ENCODE results near the gene DSCAML1. TPM values are rescaled to one million over a fixed set of nuclear protein-coding genes. Genes with fewer than 3 reads are reported as not detected.

The DSCAML1 gene
- total and polyA plus RNA-seq, 2 donors, result 0.32 to 0.47 TPM

DNA sequence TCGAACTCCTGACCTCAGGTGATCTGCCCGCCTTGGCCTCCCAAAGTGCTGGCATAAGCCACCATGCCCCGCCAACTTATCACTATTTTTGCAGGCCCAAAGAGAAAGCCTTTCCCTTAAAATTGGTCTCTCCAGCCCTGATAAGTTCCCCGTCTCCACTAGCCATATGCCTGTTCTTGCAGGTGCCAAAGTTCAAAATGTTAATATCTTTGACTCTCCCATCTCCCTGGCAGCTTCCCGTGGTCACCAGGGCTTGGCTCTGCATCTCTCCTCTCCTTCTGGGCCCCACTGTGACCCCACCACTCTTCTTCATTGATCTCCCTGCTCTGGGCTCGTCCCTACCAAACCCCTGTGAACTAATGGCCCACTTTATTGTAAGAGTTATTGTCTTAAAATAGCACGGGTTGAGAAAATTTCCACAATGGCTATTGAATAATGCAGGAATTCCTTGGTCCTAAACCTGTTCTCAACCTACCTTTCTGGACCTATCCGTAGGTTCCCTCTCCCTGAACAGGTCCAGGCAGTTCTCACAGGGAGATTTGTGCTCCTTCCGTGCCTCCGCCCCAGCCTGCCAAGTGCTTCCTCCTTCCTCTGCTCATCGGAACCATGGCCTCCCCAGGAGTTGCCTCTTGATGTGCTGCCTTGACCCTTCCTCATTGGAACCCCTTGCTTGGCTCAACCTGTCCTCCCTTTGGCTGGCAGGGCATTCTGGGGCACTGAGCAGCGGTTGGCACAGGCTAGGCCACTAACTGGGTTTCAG is 147.5 kb downstream of the DSCAML1 start:
- H3K27ac ChIP-seq (ENCODE audit: low read depth in 1 of 2, low read length in 1 of 2), result no peak overlapping the region
- WGBS, result 97% methylated on average over 12 of the region's 12 CpGs
- H3K9me3 ChIP-seq (ENCODE audit: control insufficient read depth in 2 of 2, insufficient read depth in 1 of 2, low read length in 1 of 2), result no peaks in the 10 kb centered on the region
- no peaks in the 10 kb centered on the region for H3K4me1 ChIP-seq (ENCODE audit: control insufficient read depth in 2 of 2, insufficient read depth in 2 of 2, low read length in 2 of 2)
- no peak for DNase-seq (ENCODE audit: low read depth in 6 of 9, low spot score in 9 of 9)
- peaks cover 0 to 4% of the 10 kb centered on the region in 2 donors for H3K27me3 ChIP-seq (ENCODE audit: control insufficient read depth in 2 of 2, insufficient read depth in 1 of 2, low read length in 1 of 2)
- H3K4me3 ChIP-seq (ENCODE audit: low read length in 2 of 2), result no peak overlapping the region
- no peaks in the 10 kb centered on the region for H3K36me3 ChIP-seq (ENCODE audit: control insufficient read depth in 2 of 2, insufficient read depth in 2 of 2, low read length in 1 of 2)

GRCh38 chr11:117647872-117648271 is 149.1 kb downstream of the DSCAML1 start:
- H3K4me1 ChIP-seq (ENCODE audit: control insufficient read depth in 2 of 2, insufficient read depth in 2 of 2, low read length in 2 of 2), result no peaks in the 10 kb centered on the region

GRCh38 chr11:117647207-117647606 is 149.8 kb downstream of the DSCAML1 start:
- no peaks in the 10 kb centered on the region for H3K9me3 ChIP-seq (ENCODE audit: control insufficient read depth in 2 of 2, insufficient read depth in 1 of 2, low read length in 1 of 2)
- peaks cover 0 to 15% of the 10 kb centered on the region in 2 donors for H3K27me3 ChIP-seq (ENCODE audit: control insufficient read depth in 2 of 2, insufficient read depth in 1 of 2, low read length in 1 of 2)
- H3K4me3 ChIP-seq (ENCODE audit: low read length in 2 of 2), result no peak overlapping the region
- H3K27ac ChIP-seq (ENCODE audit: low read depth in 1 of 2, low read length in 1 of 2), result no peak overlapping the region
- H3K4me1 ChIP-seq (ENCODE audit: control insufficient read depth in 2 of 2, insufficient read depth in 2 of 2, low read length in 2 of 2), result no peaks in the 10 kb centered on the region
- H3K36me3 ChIP-seq (ENCODE audit: control insufficient read depth in 2 of 2, insufficient read depth in 2 of 2, low read length in 1 of 2), result no peaks in the 10 kb centered on the region
- 92% methylated on average over 3 of the region's 3 CpGs for WGBS
- no peak for DNase-seq (ENCODE audit: low read depth in 6 of 9, low spot score in 9 of 9)

More at GRCh38 chr11:117647872-117648271, 149.1 kb downstream of the DSCAML1 start:
- Histone ChIP-seq H3K27ac (ENCODE audit: low read depth in 1 of 2, low read length in 1 of 2) (no peak overlapping the region), H3K9me3 (ENCODE audit: control insufficient read depth in 2 of 2, insufficient read depth in 1 of 2, low read length in 1 of 2) (no peaks in the 10 kb centered on the region), H3K27me3 (ENCODE audit: control insufficient read depth in 2 of 2, insufficient read depth in 1 of 2, low read length in 1 of 2) (peaks cover 0 to 11% of the 10 kb centered on the region in 2 donors), H3K4me3 (ENCODE audit: low read length in 2 of 2) (no peak overlapping the region), H3K36me3 (ENCODE audit: control insufficient read depth in 2 of 2, insufficient read depth in 2 of 2, low read length in 1 of 2) (no peaks in the 10 kb centered on the region)
- no peak for DNase-seq (ENCODE audit: low read depth in 6 of 9, low spot score in 9 of 9)
- whole genome bisulfite sequencing, result 97% methylated on average over 8 of the region's 8 CpGs

DNA sequence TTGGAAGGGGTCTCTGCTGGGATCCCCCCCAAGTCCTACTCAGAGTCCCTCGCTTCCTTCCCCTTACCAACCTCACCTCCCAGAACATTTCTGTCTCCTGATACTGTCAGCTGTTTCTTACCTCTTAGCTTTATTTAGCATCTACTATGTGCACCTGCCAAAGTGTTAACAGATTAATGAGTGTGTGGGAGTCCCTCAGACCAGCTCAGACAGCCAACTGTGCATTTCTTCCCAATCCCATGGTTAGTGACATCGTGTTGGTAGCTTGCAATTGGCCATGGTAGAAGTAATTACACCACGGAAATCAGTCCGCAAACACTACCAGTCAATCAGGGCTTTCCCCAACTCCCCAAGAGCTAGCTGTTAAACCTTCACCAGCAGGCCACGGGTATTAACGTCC is 150.6 kb downstream of the DSCAML1 start:
- Histone ChIP-seq H3K4me1 (ENCODE audit: control insufficient read depth in 2 of 2, insufficient read depth in 2 of 2, low read length in 2 of 2) (no peaks in the 10 kb centered on the region), H3K4me3 (ENCODE audit: low read length in 2 of 2) (no peak overlapping the region), H3K9me3 (ENCODE audit: control insufficient read depth in 2 of 2, insufficient read depth in 1 of 2, low read length in 1 of 2) (no peaks in the 10 kb centered on the region), H3K27ac (ENCODE audit: low read depth in 1 of 2, low read length in 1 of 2) (no peak overlapping the region), H3K27me3 (ENCODE audit: control insufficient read depth in 2 of 2, insufficient read depth in 1 of 2, low read length in 1 of 2) (peaks cover 0 to 15% of the 10 kb centered on the region in 2 donors), H3K36me3 (ENCODE audit: control insufficient read depth in 2 of 2, insufficient read depth in 2 of 2, low read length in 1 of 2) (no peaks in the 10 kb centered on the region)
- DNase-seq (ENCODE audit: low read depth in 6 of 9, low spot score in 9 of 9), result no peak
- 79% methylated on average over 6 of the region's 6 CpGs for WGBS

- H3K27me3 ChIP-seq (ENCODE audit: control insufficient read depth in 2 of 2, insufficient read depth in 1 of 2, low read length in 1 of 2), result peaks cover 0 to 15% of the 10 kb centered on the region in 2 donors
- no peak for DNase-seq (ENCODE audit: low read depth in 6 of 9, low spot score in 9 of 9)
- H3K9me3 ChIP-seq (ENCODE audit: control insufficient read depth in 2 of 2, insufficient read depth in 1 of 2, low read length in 1 of 2), result no peaks in the 10 kb centered on the region
- 91% methylated on average over 26 of the region's 26 CpGs for WGBS
- no peaks in the 10 kb centered on the region for H3K36me3 ChIP-seq (ENCODE audit: control insufficient read depth in 2 of 2, insufficient read depth in 2 of 2, low read length in 1 of 2)
- no peaks in the 10 kb centered on the region for H3K4me1 ChIP-seq (ENCODE audit: control insufficient read depth in 2 of 2, insufficient read depth in 2 of 2, low read length in 2 of 2)
- H3K27ac ChIP-seq (ENCODE audit: low read depth in 1 of 2, low read length in 1 of 2), result no peak overlapping the region
- H3K4me3 ChIP-seq (ENCODE audit: low read length in 2 of 2), result no peak overlapping the region
Measured at GRCh38 chr11:117644403-117645155, 152.4 kb downstream of the DSCAML1 start.

GRCh38 chr11:117643606-117644300 is 153.3 kb downstream of the DSCAML1 start:
- Histone ChIP-seq H3K4me3 (ENCODE audit: low read length in 2 of 2) (no peak overlapping the region), H3K27ac (ENCODE audit: low read depth in 1 of 2, low read length in 1 of 2) (no peak overlapping the region), H3K27me3 (ENCODE audit: control insufficient read depth in 2 of 2, insufficient read depth in 1 of 2, low read length in 1 of 2) (peaks cover 0 to 15% of the 10 kb centered on the region in 2 donors), H3K4me1 (ENCODE audit: control insufficient read depth in 2 of 2, insufficient read depth in 2 of 2, low read length in 2 of 2) (no peaks in the 10 kb centered on the region), H3K9me3 (ENCODE audit: control insufficient read depth in 2 of 2, insufficient read depth in 1 of 2, low read length in 1 of 2) (no peaks in the 10 kb centered on the region), H3K36me3 (ENCODE audit: control insufficient read depth in 2 of 2, insufficient read depth in 2 of 2, low read length in 1 of 2) (no peaks in the 10 kb centered on the region)
- WGBS, result 92% methylated on average over 20 of the region's 20 CpGs
- DNase-seq (ENCODE audit: low read depth in 6 of 9, low spot score in 9 of 9), result no peak

GRCh38 chr11:117642835-117643234 is 154.2 kb downstream of the DSCAML1 start:
- Histone ChIP-seq H3K27me3 (ENCODE audit: control insufficient read depth in 2 of 2, insufficient read depth in 1 of 2, low read length in 1 of 2) (peaks cover 0 to 15% of the 10 kb centered on the region in 2 donors), H3K4me1 (ENCODE audit: control insufficient read depth in 2 of 2, insufficient read depth in 2 of 2, low read length in 2 of 2) (no peaks in the 10 kb centered on the region)
- 94% methylated on average over 3 of the region's 3 CpGs for WGBS

GRCh38 chr11:117642396-117642795 is 154.6 kb downstream of the DSCAML1 start:
- no peak for DNase-seq (ENCODE audit: low read depth in 6 of 9, low spot score in 9 of 9)
- 95% methylated on average over 4 of the region's 4 CpGs for WGBS

More at GRCh38 chr11:117642835-117643234, 154.2 kb downstream of the DSCAML1 start:
- Histone ChIP-seq H3K27ac (ENCODE audit: low read depth in 1 of 2, low read length in 1 of 2) (no peak overlapping the region), H3K4me3 (ENCODE audit: low read length in 2 of 2) (no peak overlapping the region), H3K9me3 (ENCODE audit: control insufficient read depth in 2 of 2, insufficient read depth in 1 of 2, low read length in 1 of 2) (no peaks in the 10 kb centered on the region), H3K36me3 (ENCODE audit: control insufficient read depth in 2 of 2, insufficient read depth in 2 of 2, low read length in 1 of 2) (no peaks in the 10 kb centered on the region)
- DNase-seq (ENCODE audit: low read depth in 6 of 9, low spot score in 9 of 9), result no peak

More at GRCh38 chr11:117642396-117642795, 154.6 kb downstream of the DSCAML1 start:
- peaks cover 0 to 15% of the 10 kb centered on the region in 2 donors for H3K27me3 ChIP-seq (ENCODE audit: control insufficient read depth in 2 of 2, insufficient read depth in 1 of 2, low read length in 1 of 2)
- H3K4me1 ChIP-seq (ENCODE audit: control insufficient read depth in 2 of 2, insufficient read depth in 2 of 2, low read length in 2 of 2), result no peaks in the 10 kb centered on the region
- H3K9me3 ChIP-seq (ENCODE audit: control insufficient read depth in 2 of 2, insufficient read depth in 1 of 2, low read length in 1 of 2), result no peaks in the 10 kb centered on the region
- no peak overlapping the region for H3K4me3 ChIP-seq (ENCODE audit: low read length in 2 of 2)
- no peaks in the 10 kb centered on the region for H3K36me3 ChIP-seq (ENCODE audit: control insufficient read depth in 2 of 2, insufficient read depth in 2 of 2, low read length in 1 of 2)
- H3K27ac ChIP-seq (ENCODE audit: low read depth in 1 of 2, low read length in 1 of 2), result no peak overlapping the region

All from thymus (tissue), 11 donors.